B cell (primary cell): ENCODE measurements around the gene PRRC2A.

Source experiments
- EZH2 ChIP-seq: IDR thresholded peaks from 2 replicates; pipeline ENCODE4 v1.6.1; 2012; ENCODE audit warnings: borderline replicate concordance, low read depth, mild to moderate bottlenecking, moderate library complexity, low read length; ENCODE audit not compliant: insufficient read depth, poor library complexity, severe bottlenecking
- TF ChIP-seq, protein P1 (sequence below): fragments of 200-600 bp; IDR thresholded peaks from one replicate; pipeline ENCODE4 v1.8.0; 2022; ENCODE audit warnings: antibody characterized with exemption, mild to moderate bottlenecking

DNA sequence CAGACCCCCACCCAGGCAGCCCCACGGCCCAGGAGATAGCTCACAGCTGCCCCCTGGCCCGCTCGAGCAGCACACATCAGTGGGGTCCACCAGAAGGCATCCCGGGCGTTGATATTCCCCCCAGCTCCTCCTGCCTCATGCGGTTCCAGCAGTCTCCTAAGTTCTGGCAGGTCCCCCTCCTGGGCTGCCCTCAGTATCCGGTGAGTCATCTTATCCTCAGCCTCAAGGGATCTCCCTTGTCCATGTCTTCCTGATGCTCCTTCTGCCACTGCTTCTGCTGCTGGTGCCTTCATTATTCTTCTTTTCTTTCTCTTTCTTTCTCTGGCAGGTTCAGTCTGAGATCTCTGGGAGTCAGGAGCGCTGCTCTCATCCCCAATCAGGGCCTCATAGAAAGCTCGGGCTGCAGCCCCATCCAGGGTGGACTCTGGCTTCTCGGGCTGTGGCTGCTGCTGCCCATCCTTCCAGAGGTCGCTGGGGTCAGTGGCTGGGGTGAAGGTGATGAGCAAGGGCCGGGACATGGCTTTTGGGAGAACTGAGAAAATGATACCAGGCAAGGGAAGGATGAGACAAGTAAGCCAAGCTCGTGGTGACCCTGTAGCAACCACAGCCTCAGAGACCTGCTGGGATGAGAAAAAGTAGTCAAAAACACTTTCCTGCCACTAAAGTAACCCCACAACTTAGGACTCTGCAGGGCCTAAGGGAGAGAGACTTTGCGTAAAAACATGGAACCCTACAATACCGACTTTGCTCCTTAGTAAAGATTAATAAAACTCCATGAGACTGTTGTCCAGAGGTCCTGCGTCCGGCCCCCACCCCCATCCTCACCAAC, 43.7 kb downstream of the PRRC2A start:
- TF ChIP-seq EZH2: no peak
- TF ChIP-seq, protein P1, sequence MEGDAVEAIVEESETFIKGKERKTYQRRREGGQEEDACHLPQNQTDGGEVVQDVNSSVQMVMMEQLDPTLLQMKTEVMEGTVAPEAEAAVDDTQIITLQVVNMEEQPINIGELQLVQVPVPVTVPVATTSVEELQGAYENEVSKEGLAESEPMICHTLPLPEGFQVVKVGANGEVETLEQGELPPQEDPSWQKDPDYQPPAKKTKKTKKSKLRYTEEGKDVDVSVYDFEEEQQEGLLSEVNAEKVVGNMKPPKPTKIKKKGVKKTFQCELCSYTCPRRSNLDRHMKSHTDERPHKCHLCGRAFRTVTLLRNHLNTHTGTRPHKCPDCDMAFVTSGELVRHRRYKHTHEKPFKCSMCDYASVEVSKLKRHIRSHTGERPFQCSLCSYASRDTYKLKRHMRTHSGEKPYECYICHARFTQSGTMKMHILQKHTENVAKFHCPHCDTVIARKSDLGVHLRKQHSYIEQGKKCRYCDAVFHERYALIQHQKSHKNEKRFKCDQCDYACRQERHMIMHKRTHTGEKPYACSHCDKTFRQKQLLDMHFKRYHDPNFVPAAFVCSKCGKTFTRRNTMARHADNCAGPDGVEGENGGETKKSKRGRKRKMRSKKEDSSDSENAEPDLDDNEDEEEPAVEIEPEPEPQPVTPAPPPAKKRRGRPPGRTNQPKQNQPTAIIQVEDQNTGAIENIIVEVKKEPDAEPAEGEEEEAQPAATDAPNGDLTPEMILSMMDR: no peak
